Mucosa of stomach (tissue), 1 donor: ENCODE data around the gene RNF32.
"Not testable (repeated sequence)": the region's sequence is repeated elsewhere in the genome, so short reads cannot be mapped to it uniquely, and the experiment has no call there.

Experiments
- H3K27me3 ChIP-seq: one replicate; pipeline ENCODE4 v1.7.0; 2013; ENCODE audit warnings: mild to moderate bottlenecking, low read length; ENCODE audit not compliant: control insufficient read depth, insufficient read depth
- H3K36me3 ChIP-seq: one replicate; pipeline ENCODE4 v1.7.0; 2013; ENCODE audit warnings: low read length; ENCODE audit not compliant: control insufficient read depth, insufficient read depth
- H3K4me1 ChIP-seq: one replicate; pipeline ENCODE4 v1.7.0; 2013; ENCODE audit warnings: mild to moderate bottlenecking, low read length; ENCODE audit not compliant: control insufficient read depth, insufficient read depth
- H3K4me3 ChIP-seq: one replicate; pipeline ENCODE4 v1.7.0; 2013; ENCODE audit warnings: low read length
- H3K9ac ChIP-seq: one replicate; pipeline ENCODE4 v1.7.0; 2013; ENCODE audit warnings: mild to moderate bottlenecking, low read length, moderate library complexity
- H3K9me3 ChIP-seq: one replicate; pipeline ENCODE4 v1.7.0; 2013; ENCODE audit warnings: mild to moderate bottlenecking, low read length, moderate library complexity; ENCODE audit not compliant: control insufficient read depth
- donor health status: Pancreatic carcinoma.

Gene RNF32

GRCh38 chr7:156637093-156637492, 3.5 kb upstream of the RNF32 start:
- H3K36me3 ChIP-seq, H3K9ac ChIP-seq, H3K27me3 ChIP-seq, H3K9me3 ChIP-seq, H3K4me1 ChIP-seq, H3K4me3 ChIP-seq: not testable (repeated sequence)

GRCh38 chr7:156638443-156639077, 2.0 kb upstream of the RNF32 start:
- H3K4me3 ChIP-seq, result no peak overlapping the region

GRCh38 chr7:156639426-156640256, 933 bp upstream of the RNF32 start:
- Histone ChIP-seq H3K4me3 (peak overlapping the region; percentile 76), H3K4me1 (peaks cover 8% of the 10 kb centered on the region), H3K27me3 (no peaks in the 10 kb centered on the region), H3K9me3 (no peaks in the 10 kb centered on the region), H3K9ac (peak overlapping the region; percentile 63), H3K36me3 (no peaks in the 10 kb centered on the region)

More at GRCh38 chr7:156638443-156639077, 2.0 kb upstream of the RNF32 start:
- no peaks in the 10 kb centered on the region for H3K27me3 ChIP-seq
- no peak overlapping the region for H3K9ac ChIP-seq
- H3K4me1 ChIP-seq, result peaks cover 8% of the 10 kb centered on the region
- H3K36me3 ChIP-seq, result no peaks in the 10 kb centered on the region
- H3K9me3 ChIP-seq, result no peaks in the 10 kb centered on the region

GRCh38 chr7:156640949-156641485, 443 bp downstream of the RNF32 start:
- Histone ChIP-seq H3K9ac (peak overlapping the region; percentile 90), H3K4me1 (peaks cover 8% of the 10 kb centered on the region), H3K27me3 (no peaks in the 10 kb centered on the region), H3K36me3 (no peaks in the 10 kb centered on the region), H3K9me3 (no peaks in the 10 kb centered on the region), H3K4me3 (peak overlapping the region; percentile 76)

GRCh38 chr7:156642306-156643045, 1.9 kb downstream of the RNF32 start:
- Histone ChIP-seq H3K4me3 (no peak overlapping the region), H3K4me1 (peaks cover 8% of the 10 kb centered on the region), H3K9me3 (no peaks in the 10 kb centered on the region), H3K9ac (no peak overlapping the region), H3K36me3 (no peaks in the 10 kb centered on the region), H3K27me3 (no peaks in the 10 kb centered on the region)

GRCh38 chr7:156647330-156647729, 6.8 kb downstream of the RNF32 start:
- not testable (repeated sequence) for H3K4me1 ChIP-seq, H3K27me3 ChIP-seq, H3K9ac ChIP-seq, H3K4me3 ChIP-seq, H3K9me3 ChIP-seq, H3K36me3 ChIP-seq

- Histone ChIP-seq H3K4me1 (no peaks in the 10 kb centered on the region), H3K9ac (no peak overlapping the region), H3K9me3 (no peaks in the 10 kb centered on the region), H3K36me3 (no peaks in the 10 kb centered on the region), H3K27me3 (no peaks in the 10 kb centered on the region), H3K4me3 (no peak overlapping the region)
These were observed 9.5 kb downstream of the RNF32 start for GRCh38 chr7:156650042-156650441.

- Histone ChIP-seq H3K9me3 (no peaks in the 10 kb centered on the region), H3K4me1 (no peaks in the 10 kb centered on the region), H3K4me3 (no peak overlapping the region), H3K36me3 (no peaks in the 10 kb centered on the region), H3K9ac (no peak overlapping the region), H3K27me3 (no peaks in the 10 kb centered on the region)
These were observed 10.9 kb downstream of the RNF32 start for GRCh38 chr7:156651474-156651873.

GRCh38 chr7:156652886-156653568, 12.5 kb downstream of the RNF32 start:
- Histone ChIP-seq H3K4me1 (no peaks in the 10 kb centered on the region), H3K4me3 (no peak overlapping the region), H3K9me3 (no peaks in the 10 kb centered on the region), H3K36me3 (no peaks in the 10 kb centered on the region), H3K27me3 (no peaks in the 10 kb centered on the region), H3K9ac (no peak overlapping the region)

GRCh38 chr7:156654511-156655234, 14.1 kb downstream of the RNF32 start:
- Histone ChIP-seq H3K9me3 (no peaks in the 10 kb centered on the region), H3K36me3 (no peaks in the 10 kb centered on the region), H3K4me1 (no peaks in the 10 kb centered on the region), H3K4me3 (no peak overlapping the region), H3K9ac (no peak overlapping the region), H3K27me3 (no peaks in the 10 kb centered on the region)

- Histone ChIP-seq H3K4me3 (no peak overlapping the region), H3K9me3 (no peaks in the 10 kb centered on the region), H3K4me1 (no peaks in the 10 kb centered on the region), H3K27me3 (no peaks in the 10 kb centered on the region), H3K9ac (no peak overlapping the region), H3K36me3 (no peaks in the 10 kb centered on the region)
These were observed 14.7 kb downstream of the RNF32 start for GRCh38 chr7:156655251-156655650.
